NCI-H774 (cell line): Measurements from ENCODE around the gene LRRC71.
"Not testable (repeated sequence)": the region's sequence is repeated elsewhere in the genome, so short reads cannot be mapped to it uniquely, and the experiment has no call there.

Source experiments
- DNase-seq: peaks from one replicate; lab custom pipeline; 2025; lab: John Stamatoyannopoulos, UW

Gene LRRC71

DNA sequence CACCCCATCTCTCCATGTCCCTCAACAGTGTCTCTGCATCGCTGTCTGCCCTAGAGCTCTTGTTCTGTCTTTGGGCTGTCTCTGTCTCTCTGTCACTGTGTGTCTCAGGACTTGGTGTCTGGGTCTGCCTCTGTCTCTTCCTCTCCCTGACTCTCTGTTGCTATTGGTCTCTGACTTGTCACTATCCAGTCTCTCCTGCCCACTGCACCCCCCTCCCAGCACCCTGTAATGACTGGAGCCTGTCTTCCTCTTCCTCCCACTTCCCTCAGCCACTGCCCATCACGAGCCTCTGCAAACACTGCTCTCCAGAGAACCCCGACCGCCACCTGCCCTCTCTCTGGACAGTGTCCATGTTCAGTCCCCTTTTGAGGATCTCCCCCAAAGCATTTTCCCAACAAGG lies 14.8 kb upstream of the LRRC71 start:
- no peak for DNase-seq

DNA sequence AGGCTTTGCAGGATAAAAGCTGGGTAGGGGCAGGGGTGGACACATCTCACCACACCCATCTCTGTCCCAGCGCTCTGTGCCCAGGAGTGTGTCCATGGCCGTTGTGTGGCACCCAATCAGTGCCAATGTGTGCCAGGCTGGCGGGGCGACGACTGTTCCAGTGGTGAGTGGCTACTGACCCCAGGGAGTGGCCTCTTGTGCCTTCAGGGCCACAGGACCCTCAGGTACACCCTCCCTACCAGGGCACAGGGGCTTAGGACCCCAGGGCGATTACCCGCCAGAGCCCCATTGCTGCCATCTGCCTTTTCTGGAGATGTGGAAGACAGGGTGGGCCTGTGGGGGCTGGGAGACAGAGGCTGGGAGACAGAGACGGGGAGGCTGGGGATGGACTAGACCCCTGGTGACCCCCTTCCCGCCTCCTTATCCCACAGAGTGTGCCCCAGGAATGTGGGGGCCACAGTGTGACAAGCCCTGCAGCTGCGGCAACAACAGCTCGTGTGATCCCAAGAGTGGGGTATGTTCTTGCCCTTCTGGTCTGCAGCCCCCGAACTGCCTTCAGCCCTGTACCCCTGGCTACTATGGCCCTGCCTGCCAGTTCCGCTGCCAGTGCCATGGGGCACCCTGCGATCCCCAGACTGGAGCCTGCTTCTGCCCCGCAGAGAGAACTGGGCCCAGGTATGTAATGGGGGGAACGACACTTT lies 14.1 kb upstream of the LRRC71 start:
- DNase-seq, result no peak

- DNase-seq, result no peak
Measured at GRCh38 chr1:156908541-156908940, 11.9 kb upstream of the LRRC71 start.

DNA sequence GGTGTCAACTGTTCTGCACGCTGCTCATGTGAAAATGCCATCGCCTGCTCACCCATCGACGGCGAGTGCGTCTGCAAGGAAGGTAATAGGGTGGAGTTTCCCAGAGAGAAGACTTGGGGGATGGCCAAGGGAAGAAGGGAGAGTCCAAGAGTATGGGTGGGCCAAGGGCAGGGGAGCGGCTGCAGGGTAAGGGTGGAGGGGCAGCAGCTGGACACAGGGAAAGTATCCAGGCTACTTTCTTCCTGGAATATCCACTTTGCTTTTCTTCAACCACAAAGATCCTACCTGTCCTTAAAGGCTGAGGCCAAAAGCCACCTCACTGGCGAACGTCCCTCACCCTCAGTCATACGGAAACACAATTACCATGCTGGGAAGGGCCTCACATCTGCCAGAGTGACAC lies 11.5 kb upstream of the LRRC71 start:
- no peak for DNase-seq

DNA sequence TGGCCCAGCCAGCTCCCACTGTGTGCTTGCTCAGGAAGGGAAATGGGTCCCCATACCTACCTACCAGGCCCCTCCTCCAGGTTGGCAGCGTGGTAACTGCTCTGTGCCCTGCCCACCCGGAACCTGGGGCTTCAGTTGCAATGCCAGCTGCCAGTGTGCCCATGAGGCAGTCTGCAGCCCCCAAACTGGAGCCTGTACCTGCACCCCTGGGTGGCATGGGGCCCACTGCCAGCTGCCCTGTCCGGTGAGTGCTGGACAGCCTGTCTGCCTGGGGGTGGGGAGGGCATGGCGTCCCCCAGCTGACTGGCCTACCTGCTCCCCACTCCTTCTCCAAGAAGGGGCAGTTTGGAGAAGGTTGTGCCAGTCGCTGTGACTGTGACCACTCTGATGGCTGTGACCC lies 10.8 kb upstream of the LRRC71 start:
- no peak for DNase-seq

GRCh38 chr1:156910309-156910782 lies 10.1 kb upstream of the LRRC71 start:
- DNase-seq, result peak; percentile 13

DNA sequence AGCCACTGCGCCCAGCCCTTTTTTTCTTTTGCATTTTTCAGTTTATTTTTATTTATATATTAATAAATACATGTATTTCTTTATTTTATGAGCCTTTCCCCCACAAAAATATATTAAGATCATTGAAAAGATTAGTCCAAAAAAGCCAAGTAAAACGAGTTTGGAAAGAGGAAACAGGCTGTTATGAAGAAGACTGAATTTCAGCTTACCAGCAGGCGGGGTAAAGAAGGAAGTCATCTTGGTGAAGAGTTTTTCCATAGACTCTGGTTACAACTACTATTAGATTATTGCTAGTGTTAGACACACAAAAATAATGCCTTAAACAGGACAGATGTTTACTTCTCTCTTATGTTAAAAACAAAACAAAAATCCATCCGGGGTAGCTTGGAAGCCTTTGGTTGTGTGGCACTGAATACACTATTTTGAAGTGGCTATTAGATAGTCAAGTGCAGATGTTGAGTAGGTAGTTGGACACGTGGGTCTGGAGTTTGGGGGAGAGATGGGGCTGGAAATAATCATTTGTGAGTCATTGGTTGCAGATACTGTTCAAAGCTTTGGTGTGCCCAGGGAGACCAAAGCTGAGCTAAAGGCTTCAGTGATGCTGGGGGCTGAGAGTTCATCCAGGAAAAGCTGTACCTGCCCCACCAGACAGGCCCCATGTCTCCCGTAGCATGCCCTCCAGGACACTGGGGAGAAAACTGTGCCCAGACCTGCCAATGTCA lies 8.7 kb upstream of the LRRC71 start:
- no peak for DNase-seq

DNA sequence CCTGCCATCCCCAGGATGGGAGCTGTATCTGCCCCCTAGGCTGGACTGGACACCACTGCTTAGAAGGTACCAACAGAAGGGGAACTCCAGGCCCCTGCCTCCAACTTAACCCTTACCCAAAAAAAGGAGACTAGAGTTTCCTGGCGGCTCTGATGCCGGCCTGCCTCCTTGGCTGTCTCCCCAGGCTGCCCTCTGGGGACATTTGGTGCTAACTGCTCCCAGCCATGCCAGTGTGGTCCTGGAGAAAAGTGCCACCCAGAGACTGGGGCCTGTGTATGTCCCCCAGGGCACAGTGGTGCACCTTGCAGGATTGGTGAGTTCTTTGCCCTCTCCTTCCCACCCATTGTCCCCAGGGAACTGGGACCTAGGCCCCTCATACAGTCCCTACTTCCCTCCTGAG lies 8.1 kb upstream of the LRRC71 start:
- DNase-seq, result no peak

DNA sequence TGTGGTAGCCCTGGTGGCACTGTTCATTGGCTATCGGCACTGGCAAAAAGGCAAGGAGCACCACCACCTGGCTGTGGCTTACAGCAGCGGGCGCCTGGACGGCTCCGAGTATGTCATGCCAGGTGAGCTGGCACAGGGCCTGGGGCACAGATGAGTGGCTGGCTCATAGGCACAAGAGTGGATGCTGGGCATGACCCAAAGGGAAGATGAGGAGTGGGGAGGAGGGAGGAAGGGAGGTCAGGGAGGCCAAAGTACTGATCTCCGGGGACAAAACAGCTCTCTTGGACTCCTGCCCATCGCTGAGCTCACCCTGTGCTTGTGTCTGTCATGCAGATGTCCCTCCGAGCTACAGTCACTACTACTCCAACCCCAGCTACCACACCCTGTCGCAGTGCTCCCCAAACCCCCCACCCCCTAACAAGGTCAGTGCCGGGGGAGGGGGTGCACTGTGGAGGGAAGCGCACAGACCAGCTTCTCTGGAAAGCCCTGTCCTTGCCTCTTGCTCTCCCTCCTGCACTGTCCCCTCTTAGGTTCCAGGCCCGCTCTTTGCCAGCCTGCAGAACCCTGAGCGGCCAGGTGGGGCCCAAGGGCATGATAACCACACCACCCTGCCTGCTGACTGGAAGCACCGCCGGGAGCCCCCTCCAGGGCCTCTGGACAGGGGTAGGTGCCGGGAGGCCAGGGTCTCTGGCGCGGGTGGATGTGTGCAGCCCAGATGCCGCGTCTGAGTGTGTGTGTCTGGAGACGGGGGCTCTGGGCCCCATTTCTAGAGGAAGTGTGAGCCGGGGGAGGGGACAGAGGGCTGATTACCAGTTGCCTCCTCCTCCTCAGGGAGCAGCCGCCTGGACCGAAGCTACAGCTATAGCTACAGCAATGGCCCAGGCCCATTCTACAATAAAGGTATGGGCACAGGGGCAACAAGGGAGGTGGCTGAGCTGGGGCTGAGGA lies 7.3 kb upstream of the LRRC71 start:
- peak; percentile 2 for DNase-seq

DNA sequence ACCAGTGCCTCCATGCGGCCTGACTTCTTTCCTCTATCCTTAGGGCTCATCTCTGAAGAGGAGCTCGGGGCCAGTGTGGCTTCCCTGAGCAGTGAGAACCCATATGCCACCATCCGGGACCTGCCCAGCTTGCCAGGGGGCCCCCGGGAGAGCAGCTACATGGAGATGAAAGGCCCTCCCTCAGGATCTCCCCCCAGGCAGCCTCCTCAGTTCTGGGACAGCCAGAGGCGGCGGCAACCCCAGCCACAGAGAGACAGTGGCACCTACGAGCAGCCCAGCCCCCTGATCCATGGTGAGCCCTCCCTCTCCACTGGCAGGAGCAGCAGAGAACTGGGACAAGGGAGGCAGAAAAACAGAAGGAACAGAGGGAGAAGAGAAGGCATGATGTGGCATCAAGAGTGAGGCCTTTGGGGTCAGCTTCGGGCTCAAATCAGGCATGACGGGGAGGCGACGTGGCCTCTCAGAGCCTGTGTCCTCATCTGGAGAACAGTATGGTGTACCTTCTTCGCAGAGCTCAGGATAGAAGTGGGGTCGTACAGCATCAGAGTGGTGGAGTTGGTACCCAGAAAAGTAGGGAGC lies 6.5 kb upstream of the LRRC71 start:
- no peak for DNase-seq

- no peak for DNase-seq
Measured at GRCh38 chr1:156914440-156914856, 6.0 kb upstream of the LRRC71 start.

DNA sequence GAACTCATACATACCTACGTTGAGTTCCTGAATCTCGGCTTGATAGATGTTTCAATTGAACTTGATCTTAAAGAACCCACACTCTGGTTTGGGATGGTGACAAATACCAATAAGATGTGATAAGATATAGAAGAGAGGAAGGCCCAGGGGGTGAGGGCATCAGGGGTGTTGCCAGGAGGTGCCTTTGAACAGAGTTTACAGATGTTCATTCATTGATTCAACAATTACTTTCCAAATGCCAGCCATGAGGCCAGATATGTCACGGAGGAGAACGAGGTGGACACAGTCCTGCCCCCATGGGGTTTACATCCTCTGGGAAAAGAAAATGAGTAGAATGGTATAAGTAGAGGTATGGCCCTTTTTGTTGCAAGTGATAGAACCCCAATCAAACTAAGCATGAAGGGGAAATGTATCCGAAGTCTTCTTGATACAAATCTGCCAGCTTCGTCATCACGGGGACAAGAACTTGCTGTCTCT lies 659 bp downstream of the LRRC71 start:
- DNase-seq, result no peak

DNA sequence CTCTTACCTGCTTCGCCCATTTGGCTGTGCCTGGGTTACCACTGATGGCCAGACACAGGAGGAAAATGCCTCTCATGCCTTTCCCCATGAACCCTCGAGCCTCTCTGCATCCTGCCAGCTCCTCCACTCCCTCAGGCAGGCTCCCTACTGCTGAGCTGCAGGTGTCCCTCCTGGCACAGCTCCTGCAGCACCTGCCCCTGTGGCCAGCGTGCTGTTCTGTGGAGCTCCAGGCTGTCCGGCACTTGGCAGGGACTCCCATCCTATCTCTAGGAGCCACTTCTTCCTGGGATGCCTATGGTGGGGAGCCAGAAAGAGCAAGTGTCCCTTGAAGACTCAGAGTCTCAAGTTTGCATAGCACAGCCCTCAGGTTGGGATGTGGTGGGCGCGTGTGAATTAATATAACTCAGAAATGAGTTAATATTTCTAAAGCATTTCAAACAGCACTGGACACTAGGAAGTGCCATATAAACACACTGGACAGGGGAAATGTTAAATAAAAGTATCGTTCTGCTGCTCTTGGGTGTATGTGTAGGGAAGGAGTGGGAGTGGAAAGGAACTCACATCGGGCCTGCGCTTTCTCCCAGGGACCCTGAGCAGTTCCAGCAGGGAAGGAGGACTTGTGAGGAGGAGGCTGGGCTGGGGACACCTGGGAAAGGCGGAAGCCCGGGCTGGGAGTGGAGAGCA lies 2.7 kb downstream of the LRRC71 start:
- DNase-seq, result peak; percentile 67

GRCh38 chr1:156923670-156924477 lies 3.4 kb downstream of the LRRC71 start:
- DNase-seq, result peak; percentile 5

DNA sequence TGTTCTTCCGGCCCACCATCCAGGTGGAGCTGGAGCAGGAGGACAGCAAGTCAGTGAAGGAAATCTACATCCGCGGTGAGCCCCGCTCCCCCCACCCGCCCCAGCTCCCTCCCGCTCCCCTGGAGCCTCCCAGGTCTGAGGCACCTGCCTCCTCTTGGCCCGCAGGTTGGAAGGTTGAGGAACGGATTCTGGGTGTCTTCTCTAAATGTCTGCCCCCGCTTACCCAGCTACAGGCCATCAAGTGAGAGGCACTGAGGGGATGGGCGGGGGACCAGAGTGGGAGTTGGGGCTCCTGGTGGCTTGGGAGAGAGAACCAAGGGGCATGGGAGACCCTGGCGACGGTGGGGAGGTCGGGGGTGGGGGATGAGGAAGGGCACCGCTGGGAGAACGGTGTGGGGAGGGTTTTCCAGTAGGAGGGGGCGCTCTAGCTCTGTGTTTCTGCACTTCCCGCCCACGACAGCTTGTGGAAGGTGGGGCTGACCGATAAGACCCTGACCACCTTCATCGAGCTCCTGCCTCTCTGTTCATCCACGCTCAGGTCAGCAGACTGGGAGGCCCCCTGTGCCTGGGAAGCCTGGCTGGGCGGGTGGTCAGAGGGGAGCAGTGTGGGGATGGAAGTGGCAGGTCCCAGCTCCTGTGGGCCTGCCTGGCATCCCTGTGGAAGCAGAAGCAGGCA lies 4.2 kb downstream of the LRRC71 start:
- DNase-seq, result no peak

DNA sequence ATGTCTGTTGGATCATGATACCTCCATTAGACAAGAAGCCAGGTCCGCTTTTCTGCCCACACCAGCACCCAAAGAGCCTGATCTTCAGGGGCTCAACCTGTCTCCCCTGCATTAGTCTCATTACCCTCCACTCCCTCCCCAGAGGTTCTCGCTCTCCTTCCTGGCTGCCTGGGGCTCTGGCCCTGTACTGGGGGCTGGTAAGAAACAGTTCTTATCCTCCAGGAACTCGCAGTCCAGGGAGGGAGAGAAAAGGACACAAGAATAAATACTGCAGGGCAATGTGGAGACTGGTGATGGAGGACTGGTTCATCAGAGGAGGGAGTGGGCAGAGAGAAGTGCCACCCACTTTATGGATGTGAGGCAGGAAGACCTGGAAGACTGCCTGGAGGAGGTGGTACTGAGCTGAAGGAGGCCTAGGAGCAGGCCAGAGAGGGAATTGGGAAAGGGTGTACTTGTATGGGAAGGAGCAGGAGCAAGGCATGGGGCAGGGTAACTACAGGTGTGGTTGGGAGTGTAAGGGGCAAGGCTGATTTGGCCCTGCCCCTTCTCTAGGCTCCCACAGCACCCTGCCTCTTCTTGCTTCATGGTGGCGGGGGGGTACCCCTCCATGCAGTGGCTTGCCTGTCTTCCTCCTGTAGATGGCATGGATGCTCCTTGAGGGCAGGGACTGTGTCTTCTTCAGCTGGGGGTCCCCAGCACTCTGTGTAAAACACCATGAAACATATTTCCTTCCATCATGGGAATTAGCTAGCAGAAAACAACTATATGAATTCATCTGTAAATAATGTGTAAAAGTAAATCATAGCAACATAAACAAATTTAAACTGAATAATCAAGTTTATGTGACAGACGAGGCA lies 5.0 kb downstream of the LRRC71 start:
- DNase-seq, result no peak

GRCh38 chr1:156926175-156926574 lies 5.7 kb downstream of the LRRC71 start:
- no peak for DNase-seq

DNA sequence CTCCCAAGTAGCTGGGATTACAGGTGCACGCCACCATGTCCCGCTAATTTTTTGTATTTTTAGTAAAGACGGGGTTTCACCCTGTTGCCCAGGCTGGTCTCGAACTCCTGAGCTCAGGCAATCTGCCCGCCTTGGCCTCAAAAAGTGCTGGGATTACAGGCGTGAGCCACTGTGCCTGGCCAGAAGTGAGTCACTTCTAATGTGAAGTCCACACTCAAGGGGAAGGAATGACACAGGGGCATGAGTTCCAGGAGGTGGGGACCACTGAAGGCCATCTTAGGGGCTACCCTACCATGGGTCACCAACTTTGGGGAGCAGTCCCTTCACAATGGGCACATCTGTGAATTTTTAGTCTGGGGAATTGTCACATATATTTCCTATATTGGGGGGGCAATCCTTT lies 6.3 kb downstream of the LRRC71 start:
- not testable (repeated sequence) for DNase-seq
